GM19023 (cell line): ENCODE measurements around the gene FIGNL1.
"Not testable (repeated sequence)": the region's sequence is repeated elsewhere in the genome, so short reads cannot be mapped to it uniquely, and the experiment has no call there.

Experiments used
- ATAC-seq: cut with Tn5 transposase; IDR thresholded peaks from one replicate; pipeline ENCODE4 v1.9.1; 2021; ENCODE audit warnings: mild to moderate bottlenecking, moderate library complexity; ENCODE audit not compliant: unreplicated experiment

The FIGNL1 gene

DNA sequence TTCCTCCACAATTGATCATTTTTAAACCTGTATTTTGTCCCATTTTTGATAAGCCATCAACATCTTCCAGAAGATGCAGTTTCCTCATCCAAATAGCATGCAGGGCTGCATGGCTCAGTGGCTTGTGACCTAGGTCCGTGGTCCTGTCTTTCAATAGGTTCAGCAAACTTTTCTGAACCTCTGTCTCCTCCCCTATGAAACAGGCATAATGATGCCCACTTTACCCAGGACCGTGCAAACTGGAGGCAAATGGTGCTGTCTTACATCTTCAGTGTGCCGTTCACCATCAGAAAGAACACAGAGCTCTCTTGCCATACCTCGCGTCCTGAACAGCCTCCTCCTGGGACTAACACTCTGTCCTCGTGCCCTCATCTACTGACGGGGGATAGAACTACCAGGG lies 22.3 kb upstream of the FIGNL1 start:
- no peak for ATAC-seq

- no peak for ATAC-seq
Observed at GRCh38 chr7:50471970-50472369, 21.8 kb upstream of the FIGNL1 start.

DNA sequence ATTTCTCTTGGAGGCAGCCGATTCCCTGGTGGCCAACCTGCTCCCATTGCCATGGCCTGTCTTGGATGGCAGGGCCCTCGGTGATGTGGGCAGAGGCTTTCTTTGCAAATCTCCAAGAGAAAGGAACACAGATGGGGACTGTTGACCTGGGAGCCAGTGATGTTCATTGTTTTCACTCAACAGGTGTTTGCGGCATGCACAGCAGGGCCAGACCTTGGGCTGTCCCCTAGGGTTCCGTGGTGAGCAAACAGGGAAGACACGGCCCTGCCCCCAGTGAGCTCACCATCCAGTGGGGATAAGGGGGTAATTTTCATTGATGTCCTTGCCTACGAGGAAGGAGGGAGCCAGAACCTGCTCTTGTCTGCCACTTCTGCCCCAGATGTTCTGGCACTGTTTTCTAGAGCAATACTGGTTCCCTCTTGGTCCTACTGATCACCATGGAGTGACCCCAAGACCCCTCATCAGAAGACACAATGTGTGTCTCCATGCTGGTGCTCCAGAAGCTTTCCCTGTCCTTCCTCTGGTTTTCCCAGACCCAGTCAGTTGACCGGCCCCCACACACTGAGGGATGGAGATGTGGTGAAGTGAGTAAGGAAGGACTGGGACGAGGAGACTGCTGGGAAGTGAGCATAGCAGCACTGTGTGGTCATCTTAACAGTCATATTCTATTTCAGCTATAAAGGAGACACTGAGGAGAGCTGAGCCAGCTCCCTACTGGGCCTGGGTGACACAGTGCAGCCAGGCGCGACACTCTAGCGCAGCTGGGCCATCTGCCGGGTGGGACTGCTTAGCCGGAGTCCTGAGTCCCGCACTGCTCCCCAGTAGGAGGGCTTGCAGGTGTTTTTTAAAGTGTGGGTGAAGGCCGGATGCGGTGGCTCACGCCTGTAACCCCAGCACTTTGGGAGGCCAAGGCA lies 20.4 kb upstream of the FIGNL1 start:
- no peak for ATAC-seq

DNA sequence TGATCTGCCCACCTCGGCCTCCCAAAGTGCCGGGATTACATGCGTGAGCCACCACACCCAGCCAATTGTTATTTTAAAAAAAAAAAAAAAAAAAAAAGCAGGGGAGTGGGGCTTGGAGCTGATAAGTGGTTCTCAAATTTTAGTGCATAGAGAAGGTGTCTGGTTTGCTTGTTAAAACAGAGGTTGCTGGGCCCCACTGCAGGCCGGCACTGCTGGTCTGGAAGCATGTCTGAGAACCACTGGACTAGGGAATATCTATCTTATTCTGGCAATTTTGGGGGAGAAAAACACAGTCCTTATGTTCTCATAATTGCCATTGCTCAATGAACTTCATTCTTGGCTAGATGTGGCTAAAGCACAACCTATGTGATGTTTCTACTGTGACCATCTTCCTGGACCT lies 19.0 kb upstream of the FIGNL1 start:
- ATAC-seq = no peak

- ATAC-seq = peak; percentile 73
Observed at GRCh38 chr7:50467817-50468610, 17.9 kb upstream of the FIGNL1 start.

DNA sequence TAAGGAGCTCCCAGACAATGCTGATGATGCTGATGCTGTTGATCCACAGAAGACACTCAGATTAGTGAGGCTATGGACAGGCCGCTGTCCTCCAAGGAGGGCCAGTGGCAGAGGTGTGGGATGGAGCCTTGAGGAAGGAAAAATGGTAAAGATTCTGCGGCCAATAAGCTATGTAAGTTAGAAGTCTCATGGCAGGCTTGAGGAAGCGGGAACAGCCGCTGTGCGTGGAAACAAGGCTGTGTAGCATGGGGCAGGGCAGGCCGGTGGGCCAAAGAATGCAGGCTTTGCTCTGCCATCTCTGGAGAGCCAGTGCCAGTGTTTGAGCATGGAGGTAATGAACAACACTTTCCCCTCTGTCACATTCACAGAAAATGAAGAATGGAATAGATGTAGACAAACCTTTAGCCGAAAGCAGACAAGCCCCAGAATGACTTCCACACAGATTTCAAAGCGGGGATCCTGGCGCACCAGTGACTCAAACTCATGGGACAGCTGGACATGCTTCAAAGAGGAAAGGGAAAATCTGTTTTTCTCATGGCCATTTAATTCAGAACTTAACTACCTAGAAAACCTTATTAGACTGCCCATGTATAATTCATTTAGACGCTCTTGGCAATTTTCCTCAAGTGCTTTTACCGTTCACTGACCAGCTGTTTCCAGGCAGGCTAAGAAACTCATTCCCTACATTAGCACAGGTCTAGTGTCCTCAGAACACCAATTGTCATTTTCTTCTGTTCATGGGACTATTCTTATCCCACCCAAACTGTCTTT lies 16.9 kb upstream of the FIGNL1 start:
- ATAC-seq = no peak

GRCh38 chr7:50463035-50463434 lies 12.9 kb upstream of the FIGNL1 start:
- ATAC-seq = no peak

- no peak for ATAC-seq
Observed at GRCh38 chr7:50462361-50462760, 12.2 kb upstream of the FIGNL1 start.

GRCh38 chr7:50461695-50462094 lies 11.5 kb upstream of the FIGNL1 start:
- no peak for ATAC-seq

DNA sequence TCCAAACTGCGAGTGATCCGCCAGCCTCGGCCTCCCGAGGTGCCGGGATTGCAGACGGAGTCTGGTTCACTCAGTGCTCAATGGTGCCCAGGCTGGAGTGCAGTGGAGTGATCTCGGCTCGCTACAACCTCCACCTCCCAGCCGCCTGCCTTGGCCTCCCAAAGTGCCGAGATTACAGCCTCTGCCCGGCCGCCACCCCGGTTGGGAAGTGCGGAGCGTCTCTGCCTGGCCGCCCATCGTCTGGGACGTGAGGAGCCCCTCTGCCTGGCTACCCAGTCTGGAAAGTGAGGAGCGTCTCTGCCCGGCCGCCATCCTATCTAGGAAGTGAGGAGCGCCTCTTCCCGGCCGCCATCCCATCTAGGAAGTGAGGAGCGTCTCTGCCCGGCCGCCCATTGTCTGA lies 9.0 kb upstream of the FIGNL1 start:
- ATAC-seq = not testable (repeated sequence)

GRCh38 chr7:50458651-50459050 lies 8.5 kb upstream of the FIGNL1 start:
- ATAC-seq = not testable (repeated sequence)

DNA sequence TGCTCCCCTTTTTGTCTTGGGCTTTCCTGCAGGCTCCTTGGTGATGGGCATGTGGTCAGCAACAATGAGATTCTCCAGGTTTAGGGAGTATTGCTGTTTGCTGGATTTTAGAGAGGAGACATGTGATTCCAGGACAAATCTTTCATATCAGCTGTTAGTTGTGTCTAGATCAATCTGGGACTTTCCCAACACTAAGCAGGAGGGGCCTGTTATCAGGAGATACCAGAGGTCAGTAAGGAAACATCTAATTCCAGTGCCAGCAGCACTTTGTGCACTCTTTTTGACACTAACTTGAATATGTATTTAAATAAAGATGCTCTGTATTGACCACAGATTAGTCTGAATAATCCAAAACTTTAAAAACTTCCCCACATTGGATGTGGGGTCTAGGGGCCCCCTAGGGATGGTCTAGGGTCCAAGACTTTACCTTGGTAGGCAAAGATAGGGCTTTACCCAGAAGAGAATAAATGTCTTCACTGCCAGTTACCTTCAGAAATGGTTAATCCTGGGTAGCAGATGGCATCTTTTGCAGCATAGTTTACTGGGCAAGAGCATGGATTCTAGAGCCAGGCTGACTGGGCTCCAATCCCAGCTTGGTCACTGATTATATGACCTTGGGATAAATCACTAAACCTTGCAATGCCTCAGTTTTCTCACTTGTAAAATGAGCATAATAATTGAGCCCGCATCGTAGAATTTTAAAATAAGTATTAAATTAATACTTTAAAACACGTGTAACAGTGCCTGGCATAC lies 6.4 kb upstream of the FIGNL1 start:
- no peak for ATAC-seq

DNA sequence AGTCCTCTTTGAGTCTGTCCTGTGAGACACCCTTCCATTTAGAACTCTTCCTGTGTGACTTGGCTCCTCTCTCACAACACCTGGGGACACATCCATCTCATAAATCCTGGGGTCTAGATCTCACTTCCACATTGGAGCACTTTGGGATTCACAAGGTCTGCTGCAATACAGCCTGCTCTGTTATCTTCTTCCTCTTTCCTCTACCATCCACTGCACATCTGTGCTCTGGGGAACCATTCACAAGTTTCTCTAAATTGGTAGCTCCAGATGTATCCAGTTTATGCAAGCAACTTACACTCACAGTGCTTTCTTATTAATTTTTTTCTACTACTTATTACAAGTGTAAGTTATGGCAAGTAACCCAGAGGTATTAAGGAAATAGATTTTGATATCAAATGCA lies 5.5 kb upstream of the FIGNL1 start:
- ATAC-seq = no peak

DNA sequence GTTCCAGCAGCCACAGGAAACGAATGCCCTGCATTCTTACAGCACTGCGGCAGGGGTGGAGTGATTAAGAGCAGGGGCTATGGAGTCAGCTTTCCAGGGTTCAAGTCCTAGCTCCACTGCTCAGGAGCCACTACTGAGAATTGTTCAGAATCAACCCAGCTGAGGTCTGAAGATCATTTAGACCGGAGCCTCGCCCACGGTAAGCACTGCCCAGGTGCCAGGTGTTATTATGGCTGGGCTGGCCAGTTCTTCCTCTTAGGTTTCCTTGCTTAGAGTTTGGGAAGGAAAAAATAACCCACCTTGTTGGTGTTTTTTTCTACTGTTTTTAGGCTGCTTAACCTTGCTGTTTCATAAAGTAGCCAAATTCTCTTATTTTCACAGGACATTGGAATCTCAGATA lies 4.8 kb upstream of the FIGNL1 start:
- no peak for ATAC-seq

GRCh38 chr7:50450590-50451032 lies 461 bp upstream of the FIGNL1 start:
- ATAC-seq = peak; percentile 22

- ATAC-seq = no peak
Observed at GRCh38 chr7:50449501-50449880, 659 bp downstream of the FIGNL1 start.

DNA sequence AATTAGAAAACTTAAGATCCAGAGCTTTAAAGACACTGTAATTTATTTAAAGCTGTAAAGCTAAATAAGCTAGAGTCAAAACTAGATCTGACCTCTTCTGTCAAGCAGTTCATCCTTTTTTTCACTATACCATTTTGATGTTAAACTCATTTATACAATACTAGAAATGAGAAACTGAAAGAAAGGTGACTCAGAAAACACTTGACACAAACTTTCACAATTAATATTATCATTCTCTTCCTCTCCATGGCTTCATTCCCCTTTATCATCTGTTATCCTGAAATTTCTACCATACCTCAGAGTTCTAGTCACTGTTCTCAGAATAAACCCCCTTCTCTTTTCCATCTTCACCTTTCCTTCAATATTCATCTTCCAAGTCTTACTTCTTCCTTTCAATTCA lies 1.3 kb downstream of the FIGNL1 start:
- no peak for ATAC-seq

DNA sequence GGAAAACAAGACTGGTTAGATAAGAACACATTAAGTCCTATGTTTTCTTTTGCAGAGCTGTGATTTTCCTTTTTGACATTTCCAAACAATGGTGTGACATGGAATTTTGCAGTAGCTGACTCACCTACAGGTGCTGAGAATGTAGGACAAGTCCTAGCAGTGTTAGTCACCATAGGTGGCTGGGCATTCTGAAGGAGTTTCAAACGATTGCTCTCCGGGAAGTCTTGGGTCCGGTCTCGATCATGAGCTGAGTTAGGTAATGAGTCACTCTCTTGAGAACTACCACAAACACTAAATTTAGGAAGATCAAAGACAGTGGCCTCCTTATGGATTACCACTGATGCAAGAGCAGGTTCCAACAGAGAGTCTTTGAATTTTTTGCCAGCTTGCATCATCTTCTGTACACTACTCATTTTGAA lies 3.6 kb downstream of the FIGNL1 start:
- peak; percentile 22 for ATAC-seq

GRCh38 chr7:50436133-50436806 lies 13.9 kb downstream of the FIGNL1 start:
- ATAC-seq = no peak

DNA sequence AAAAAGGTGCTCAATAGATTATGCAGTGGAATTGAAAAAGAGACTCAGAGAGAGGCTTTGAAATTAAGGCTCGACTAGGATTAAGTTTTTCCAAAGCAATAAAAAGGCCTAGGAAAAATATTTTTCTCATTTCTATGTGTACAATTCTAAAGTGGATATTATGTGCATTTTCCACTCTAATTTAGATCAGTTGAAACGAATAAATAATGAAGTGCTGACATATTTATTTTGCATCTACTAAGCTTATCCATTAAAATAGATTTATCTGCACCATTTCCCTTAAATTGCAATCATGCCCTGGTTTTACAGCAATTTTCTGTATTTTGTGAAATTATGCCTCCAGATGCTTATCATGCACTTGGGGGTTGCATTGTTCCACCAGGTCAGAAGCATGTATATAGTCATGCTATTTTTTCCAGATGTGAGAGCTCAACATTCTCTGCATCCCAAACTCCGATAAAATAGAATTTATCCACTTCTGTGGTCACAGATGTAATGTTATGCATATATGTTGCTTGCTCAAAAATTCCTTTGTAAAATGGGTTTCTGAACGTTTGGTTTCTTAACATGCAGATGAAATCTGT lies 18.3 kb downstream of the FIGNL1 start:
- ATAC-seq = no peak
